Stimulated activated effector memory CD8-positive, alpha-beta T cell treated with anti-CD3 and anti-CD28 coated beads, Interleukin-12 subunit alpha, Interleukin-12 subunit beta, amount 100 ng/mL, for 72 hours (primary cell): ENCODE measurements around the gene LRIG1.

ENCODE experiments used
- ATAC-seq: fragments of 150-1000 bp; cut with Tn5 transposase; 2 replicates; pipeline ENCODE4 v1.10.0; 2021
- DNase-seq, 2 donors: peaks; one replicate each; pipeline ENCODE4 v3.0.0; 2021 to 2022; ENCODE audit warnings: low spot score in 2 of 2
- H3K27ac Mint-ChIP-seq: one replicate; pipeline ENCODE4 v1.8.0; 2022; ENCODE audit warnings: mild to moderate bottlenecking, mixed read lengths
- H3K36me3 Mint-ChIP-seq: one replicate; pipeline ENCODE4 v1.8.0; 2022; ENCODE audit warnings: mild to moderate bottlenecking, mixed read lengths
- H3K4me1 Mint-ChIP-seq: one replicate; pipeline ENCODE4 v1.8.0; 2022; ENCODE audit warnings: mixed read lengths
- H3K4me3 Mint-ChIP-seq: one replicate; pipeline ENCODE4 v1.8.0; 2022; ENCODE audit warnings: mild to moderate bottlenecking, mixed read lengths
- H3K9me3 Mint-ChIP-seq: one replicate; pipeline ENCODE4 v1.8.0; 2022; ENCODE audit warnings: mixed read lengths

Gene LRIG1

DNA sequence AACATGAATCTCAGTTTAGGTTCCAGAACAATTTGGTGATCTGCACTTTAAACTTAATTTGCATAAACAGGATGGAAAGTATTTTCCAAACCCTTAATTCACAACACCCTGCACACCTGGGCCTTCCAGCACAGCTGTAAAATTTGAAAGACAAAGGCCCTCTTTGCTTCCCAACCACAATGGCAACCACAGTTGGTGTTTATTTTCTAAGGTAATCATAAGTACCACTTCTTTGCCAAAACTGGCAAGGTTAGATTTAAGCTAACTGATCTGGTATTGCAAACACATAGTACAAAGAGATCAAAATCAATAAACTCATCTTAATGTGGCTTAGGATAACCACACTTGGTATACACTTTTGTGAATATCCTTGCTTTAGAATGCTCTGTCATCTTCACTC, 4.1 kb downstream of the LRIG1 start:
- ATAC-seq (no peak), DNase-seq (no peak)
- peak overlapping the region; percentile 9 for H3K4me3 Mint-ChIP-seq
- H3K27ac Mint-ChIP-seq = peak overlapping the region; percentile 66
- H3K4me1 Mint-ChIP-seq = peaks cover 87% of the 10 kb centered on the region
- peaks cover 12% of the 10 kb centered on the region for H3K36me3 Mint-ChIP-seq
- no peaks in the 10 kb centered on the region for H3K9me3 Mint-ChIP-seq

DNA sequence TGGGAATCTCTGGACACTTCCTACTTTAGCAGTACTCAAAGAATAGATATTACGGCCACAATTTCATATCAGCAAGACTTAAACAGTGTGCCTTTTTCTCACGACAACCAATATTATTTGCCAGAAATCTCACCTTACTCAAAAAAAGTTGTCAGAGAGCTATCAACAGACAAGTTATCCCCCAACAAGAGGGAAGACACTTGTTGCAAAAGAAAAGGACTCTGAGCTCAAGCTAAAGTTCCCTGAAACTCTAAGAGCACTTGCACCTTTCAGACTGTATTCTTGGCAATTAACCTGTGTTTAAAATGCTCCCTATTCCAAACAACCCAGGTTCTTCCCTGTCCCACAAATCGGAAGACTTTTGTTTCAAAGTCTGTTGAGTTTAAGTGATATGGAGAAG, 4.5 kb downstream of the LRIG1 start:
- H3K4me1 Mint-ChIP-seq = peaks cover 83% of the 10 kb centered on the region
- H3K4me3 Mint-ChIP-seq = peak overlapping the region; percentile 9
- H3K27ac Mint-ChIP-seq = peak overlapping the region; percentile 66
- DNase-seq (no peak), ATAC-seq (no peak)
- H3K36me3 Mint-ChIP-seq = peaks cover 12% of the 10 kb centered on the region
- no peaks in the 10 kb centered on the region for H3K9me3 Mint-ChIP-seq

DNA sequence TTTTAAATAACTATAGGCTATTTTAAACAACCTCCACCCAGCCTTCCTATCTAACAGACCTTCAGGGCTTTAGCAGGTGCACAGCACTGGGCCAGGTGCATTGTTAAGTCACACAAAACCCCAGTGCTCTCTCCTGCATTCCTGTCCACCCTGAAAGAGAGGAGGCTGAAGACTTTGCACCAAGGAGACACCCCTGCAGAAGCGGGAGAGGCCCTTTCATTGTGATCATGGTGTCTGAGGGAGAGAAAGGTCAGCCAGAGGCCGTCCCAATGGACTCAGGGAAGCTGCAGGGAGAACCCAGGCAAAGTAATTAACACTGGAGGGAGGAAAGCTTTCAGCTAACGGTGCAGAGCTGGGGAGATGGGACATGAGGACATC, 5.2 kb downstream of the LRIG1 start:
- ATAC-seq (no peak), DNase-seq (no peak)
- Mint-ChIP-seq H3K4me3 (peak overlapping the region; percentile 34), H3K27ac (peak overlapping the region; percentile 66), H3K4me1 (peaks cover 85% of the 10 kb centered on the region), H3K9me3 (no peaks in the 10 kb centered on the region), H3K36me3 (peaks cover 12% of the 10 kb centered on the region)

- DNase-seq (no peak), ATAC-seq (peak; percentile 42)
- peaks cover 11% of the 10 kb centered on the region for H3K36me3 Mint-ChIP-seq
- no peaks in the 10 kb centered on the region for H3K9me3 Mint-ChIP-seq
- peak overlapping the region; percentile 66 for H3K27ac Mint-ChIP-seq
- peak overlapping the region; percentile 34 for H3K4me3 Mint-ChIP-seq
- H3K4me1 Mint-ChIP-seq = peaks cover 90% of the 10 kb centered on the region
Observed at GRCh38 chr3:66494959-66495667, 5.7 kb downstream of the LRIG1 start.

DNA sequence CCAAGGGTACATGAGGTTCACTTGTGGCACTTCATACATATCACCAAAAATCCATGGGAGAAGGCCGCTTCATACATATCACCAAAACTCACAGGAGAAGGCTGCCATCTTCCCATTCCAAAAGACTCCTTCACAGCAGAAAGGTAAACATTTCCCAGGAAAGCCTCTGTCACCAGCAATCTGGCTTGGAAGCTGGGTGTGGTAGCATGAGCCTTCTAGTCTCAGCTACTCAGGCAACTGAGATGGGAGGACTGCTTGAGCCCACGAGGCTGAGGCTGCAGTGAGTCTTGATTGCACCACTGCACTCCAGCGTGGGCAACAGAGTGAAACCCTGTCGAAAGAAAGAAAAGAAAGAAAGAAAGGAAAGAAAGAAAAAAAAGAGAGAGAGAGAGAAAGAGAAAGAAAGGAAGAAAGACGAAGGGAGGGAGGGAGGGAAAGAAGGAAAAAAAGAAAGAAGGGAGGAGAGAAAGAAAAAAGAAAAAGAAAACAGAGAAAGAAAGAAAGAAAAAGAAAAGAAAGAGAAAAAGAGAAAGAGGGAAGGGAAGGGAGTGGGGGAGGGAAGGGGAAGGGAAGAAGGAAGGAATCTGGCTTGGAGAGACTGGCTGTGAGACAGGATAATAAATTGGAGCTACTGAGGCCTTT, 7.2 kb downstream of the LRIG1 start:
- Mint-ChIP-seq H3K9me3 (no peaks in the 10 kb centered on the region), H3K4me1 (peaks cover 89% of the 10 kb centered on the region), H3K36me3 (no peaks in the 10 kb centered on the region), H3K4me3 (peak overlapping the region; percentile 49), H3K27ac (peak overlapping the region; percentile 60)
- ATAC-seq (no peak), DNase-seq (no peak)

DNA sequence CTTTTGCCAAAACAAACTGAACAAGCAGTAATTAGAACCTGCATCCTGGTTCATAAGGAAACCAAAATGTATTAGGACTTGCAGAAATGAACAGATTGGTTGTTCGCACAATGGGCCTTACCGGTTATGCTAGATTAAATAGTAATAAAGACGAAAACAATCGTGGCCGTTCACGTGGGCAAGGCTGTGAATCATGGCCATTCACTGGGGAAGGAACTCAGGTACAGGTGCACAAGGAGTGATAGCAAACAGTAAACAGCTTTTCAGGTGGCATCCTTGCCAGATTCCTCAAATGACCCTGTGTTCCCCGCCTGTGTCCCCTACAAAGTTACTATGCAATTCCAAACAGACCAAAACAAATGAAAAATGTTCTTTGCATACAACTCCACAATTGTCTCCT, 8.2 kb downstream of the LRIG1 start:
- peaks cover 84% of the 10 kb centered on the region for H3K4me1 Mint-ChIP-seq
- no peaks in the 10 kb centered on the region for H3K36me3 Mint-ChIP-seq
- no peak for ATAC-seq
- H3K9me3 Mint-ChIP-seq = no peaks in the 10 kb centered on the region
- H3K4me3 Mint-ChIP-seq = peak overlapping the region; percentile 23
- no peak overlapping the region for H3K27ac Mint-ChIP-seq
- no peak for DNase-seq

DNA sequence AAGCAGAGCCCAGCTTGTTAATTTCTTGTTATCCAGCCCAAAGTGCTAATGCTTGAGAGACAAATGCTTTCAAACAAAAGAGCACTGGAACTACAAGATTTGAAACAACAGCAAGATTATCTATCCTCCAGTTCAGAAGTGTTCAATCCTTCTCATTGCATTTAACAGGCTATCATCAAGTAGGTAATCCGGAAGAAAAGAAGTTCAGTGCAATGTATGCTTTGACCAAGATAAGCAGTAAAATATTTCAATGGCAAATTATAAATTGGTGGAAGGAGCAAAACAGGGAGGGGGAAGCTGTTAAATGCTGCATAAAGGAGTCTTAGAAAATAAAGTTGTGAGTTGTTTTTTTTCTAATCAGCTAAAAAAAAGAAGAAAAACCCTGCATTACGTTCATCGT, 8.8 kb downstream of the LRIG1 start:
- peaks cover 86% of the 10 kb centered on the region for H3K4me1 Mint-ChIP-seq
- peak overlapping the region; percentile 78 for H3K27ac Mint-ChIP-seq
- H3K4me3 Mint-ChIP-seq = peak overlapping the region; percentile 23
- ATAC-seq = no peak
- H3K9me3 Mint-ChIP-seq = no peaks in the 10 kb centered on the region
- no peaks in the 10 kb centered on the region for H3K36me3 Mint-ChIP-seq
- no peak for DNase-seq

GRCh38 chr3:66490984-66491383, 9.8 kb downstream of the LRIG1 start:
- Mint-ChIP-seq H3K9me3 (no peaks in the 10 kb centered on the region), H3K4me3 (peak overlapping the region; percentile 57), H3K36me3 (no peaks in the 10 kb centered on the region), H3K4me1 (peaks cover 84% of the 10 kb centered on the region), H3K27ac (no peak overlapping the region)
- ATAC-seq = no peak
- DNase-seq = no peak

GRCh38 chr3:66490214-66490613, 10.6 kb downstream of the LRIG1 start:
- Mint-ChIP-seq H3K4me1 (peaks cover 84% of the 10 kb centered on the region), H3K9me3 (no peaks in the 10 kb centered on the region), H3K27ac (peak overlapping the region; percentile 84), H3K36me3 (no peaks in the 10 kb centered on the region), H3K4me3 (peak overlapping the region; percentile 57)
- DNase-seq = no peak
- ATAC-seq = peak; percentile 60

GRCh38 chr3:66489581-66489980, 11.2 kb downstream of the LRIG1 start:
- ATAC-seq (peak; percentile 75), DNase-seq (no peak)
- Mint-ChIP-seq H3K9me3 (no peaks in the 10 kb centered on the region), H3K4me1 (peaks cover 81% of the 10 kb centered on the region), H3K27ac (peak overlapping the region; percentile 84), H3K36me3 (no peaks in the 10 kb centered on the region), H3K4me3 (peak overlapping the region; percentile 57)

DNA sequence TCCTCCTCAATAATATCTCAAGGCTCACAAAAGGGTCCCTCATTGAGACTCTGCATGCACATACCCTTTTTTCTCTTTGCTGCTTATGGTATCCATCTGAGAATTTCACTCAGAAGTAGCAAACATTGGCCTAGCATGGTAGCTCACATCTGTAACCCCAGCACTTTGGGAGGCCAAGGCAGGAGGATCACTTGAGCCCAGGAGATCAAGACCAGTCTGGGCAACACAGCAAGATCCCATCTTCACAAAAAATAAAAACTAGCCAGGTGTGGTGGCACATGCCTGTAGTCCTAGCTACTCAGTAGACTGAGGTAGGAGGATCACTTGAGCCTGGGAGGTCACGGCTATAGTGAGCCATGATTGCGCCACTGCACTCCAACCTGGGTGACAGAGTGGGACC, 11.7 kb downstream of the LRIG1 start:
- no peaks in the 10 kb centered on the region for H3K9me3 Mint-ChIP-seq
- H3K36me3 Mint-ChIP-seq = no peaks in the 10 kb centered on the region
- DNase-seq (no peak), ATAC-seq (no peak)
- H3K4me3 Mint-ChIP-seq = peak overlapping the region; percentile 57
- peaks cover 81% of the 10 kb centered on the region for H3K4me1 Mint-ChIP-seq
- H3K27ac Mint-ChIP-seq = peak overlapping the region; percentile 84

- DNase-seq = no peak
- peak overlapping the region; percentile 57 for H3K4me3 Mint-ChIP-seq
- peak overlapping the region; percentile 84 for H3K27ac Mint-ChIP-seq
- H3K9me3 Mint-ChIP-seq = no peaks in the 10 kb centered on the region
- ATAC-seq = peak; percentile 53
- peaks cover 81% of the 10 kb centered on the region for H3K4me1 Mint-ChIP-seq
- no peaks in the 10 kb centered on the region for H3K36me3 Mint-ChIP-seq
Observed at GRCh38 chr3:66488492-66488891, 12.3 kb downstream of the LRIG1 start.

DNA sequence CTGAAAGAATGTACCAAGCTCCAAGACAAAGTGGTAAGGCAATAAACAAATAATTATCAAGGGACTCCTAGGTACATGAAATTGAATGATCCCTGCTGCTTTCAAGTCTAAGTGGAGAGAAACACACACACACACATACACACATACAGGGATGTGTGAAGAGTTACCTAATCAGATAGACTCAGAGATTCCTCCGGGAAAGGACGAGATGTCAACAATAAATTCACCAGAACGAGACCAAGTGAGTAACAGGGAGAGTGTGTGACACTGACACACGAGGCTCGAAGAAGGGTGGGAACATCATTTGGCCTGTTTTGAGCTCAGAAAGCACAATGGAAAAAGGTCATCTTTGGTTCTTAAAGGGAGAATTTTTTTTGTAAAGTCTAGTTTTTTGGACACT, 13.4 kb downstream of the LRIG1 start:
- no peak for ATAC-seq
- DNase-seq = no peak
- Mint-ChIP-seq H3K36me3 (no peaks in the 10 kb centered on the region), H3K27ac (peak overlapping the region; percentile 8), H3K9me3 (no peaks in the 10 kb centered on the region), H3K4me1 (peaks cover 83% of the 10 kb centered on the region), H3K4me3 (no peak overlapping the region)

- Mint-ChIP-seq H3K27ac (peak overlapping the region; percentile 8), H3K36me3 (no peaks in the 10 kb centered on the region), H3K4me3 (no peak overlapping the region), H3K4me1 (peaks cover 75% of the 10 kb centered on the region), H3K9me3 (no peaks in the 10 kb centered on the region)
- no peak for ATAC-seq
- no peak for DNase-seq
Observed at GRCh38 chr3:66486646-66487045, 14.2 kb downstream of the LRIG1 start.

DNA sequence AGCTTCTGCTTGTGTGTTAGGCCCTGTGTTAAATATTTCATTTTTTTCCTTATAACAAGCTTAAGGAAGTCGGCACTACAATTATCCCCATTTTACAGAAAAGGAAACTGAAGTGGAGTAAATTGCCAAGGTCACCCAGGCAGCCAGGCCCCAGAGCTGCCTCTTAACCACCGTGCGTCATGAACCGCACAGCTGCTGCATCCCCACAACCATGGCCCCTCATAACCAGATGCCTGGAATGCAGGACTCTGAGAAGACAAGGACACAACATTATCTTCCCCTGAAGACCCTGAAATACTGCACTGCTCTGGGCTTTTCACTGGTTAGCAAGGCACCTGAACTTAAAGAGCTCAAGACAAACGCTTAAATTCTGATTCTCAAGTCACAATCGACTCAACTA, 14.6 kb downstream of the LRIG1 start:
- H3K9me3 Mint-ChIP-seq = no peaks in the 10 kb centered on the region
- ATAC-seq (no peak), DNase-seq (no peak)
- no peak overlapping the region for H3K4me3 Mint-ChIP-seq
- peaks cover 74% of the 10 kb centered on the region for H3K4me1 Mint-ChIP-seq
- no peaks in the 10 kb centered on the region for H3K36me3 Mint-ChIP-seq
- H3K27ac Mint-ChIP-seq = peak overlapping the region; percentile 8

- Mint-ChIP-seq H3K36me3 (peaks cover 6% of the 10 kb centered on the region), H3K27ac (peak overlapping the region; percentile 8), H3K9me3 (no peaks in the 10 kb centered on the region), H3K4me1 (peaks cover 67% of the 10 kb centered on the region), H3K4me3 (no peak overlapping the region)
- no peak for DNase-seq
- no peak for ATAC-seq
Observed at GRCh38 chr3:66485291-66485968, 15.4 kb downstream of the LRIG1 start.
